OCI-LY3 (cell line): Measurements from ENCODE around the gene INPP5F.

Source experiments
- H2AFZ ChIP-seq: fragments of 200-600, 300-600 bp; shearing (Covaris generic); 2 replicates; pipeline ENCODE4 v1.6.0; 2014; ENCODE audit warnings: antibody characterized with exemption, low read depth, low read length
- H3K27ac ChIP-seq: fragments of 200-600, 300-600 bp; sonication (generic); 2 replicates; pipeline ENCODE4 v1.5.1; 2014; ENCODE audit warnings: mild to moderate bottlenecking, low read length, moderate library complexity, mixed read lengths
- H3K27me3 ChIP-seq: fragments of 200-600, 300-600 bp; sonication (generic); 2 replicates; pipeline ENCODE4 v1.6.1; 2014; ENCODE audit warnings: low read depth, low read length, mixed read lengths
- H3K36me3 ChIP-seq: fragments of 200-600, 300-600 bp; sonication (generic); replicated peaks from 2 replicates; pipeline ENCODE3; 2014; ENCODE audit warnings: low read depth, low read length, mixed read lengths
- H3K4me1 ChIP-seq: fragments of 300-600, 200-600 bp; sonication (generic); 2 replicates; pipeline ENCODE4 v1.6.1; 2014; ENCODE audit warnings: low read length, mixed read lengths
- H3K4me2 ChIP-seq: fragments of 200-600, 300-600 bp; sonication (generic); 2 replicates; pipeline ENCODE4 v1.6.1; 2014; ENCODE audit warnings: low read length, mixed read lengths
- H3K4me3 ChIP-seq: fragments of 300-600, 200-600 bp; sonication (generic); 2 replicates; pipeline ENCODE4 v1.5.1; 2014; ENCODE audit warnings: antibody characterized with exemption, mild to moderate bottlenecking, low read length, moderate library complexity
- H3K79me2 ChIP-seq: fragments of 300-600, 200-600 bp; shearing (Covaris generic); 2 replicates; pipeline ENCODE4 v1.6.1; 2014; ENCODE audit warnings: mild to moderate bottlenecking, low read length, mixed read lengths
- H3K9ac ChIP-seq: fragments of 300-600, 200-600 bp; shearing (Covaris generic); 2 replicates; pipeline ENCODE4 v1.6.0; 2014; ENCODE audit warnings: mild to moderate bottlenecking, low read length, moderate library complexity
- H3K9me3 ChIP-seq: fragments of 200-600, 300-600 bp; shearing (Covaris generic); 2 replicates; pipeline ENCODE4 v1.6.1; 2014; ENCODE audit warnings: low read length, mixed read lengths; ENCODE audit not compliant: insufficient read depth
- H4K20me1 ChIP-seq: fragments of 200-600, 300-600 bp; sonication (generic); 2 replicates; pipeline ENCODE4 v1.6.1; 2016; ENCODE audit warnings: low read length, mixed read lengths; ENCODE audit not compliant: insufficient read depth
- CTCF ChIP-seq: fragments of 200-600, 300-600 bp; sonication (generic); IDR thresholded peaks from 2 replicates; pipeline ENCODE4 v1.5.1; 2014; ENCODE audit warnings: antibody characterized with exemption, low read length, low read depth
- EZH2phosphoT487 ChIP-seq: fragments of 200-600 bp; shearing (Covaris generic); IDR thresholded peaks from 2 replicates; pipeline ENCODE4 v1.6.1; 2018; ENCODE audit warnings: antibody characterized with exemption, mixed run types, low read depth

The INPP5F gene

GRCh38 chr10:119762035-119762434, 36.2 kb downstream of the INPP5F start:
- no peak for TF ChIP-seq CTCF
- TF ChIP-seq EZH2phosphoT487 = no peak
- H4K20me1 ChIP-seq = no peaks in the 10 kb centered on the region
- no peak overlapping the region for H2AFZ ChIP-seq
- H3K36me3 ChIP-seq = no peaks in the 10 kb centered on the region
- no peak overlapping the region for H3K27ac ChIP-seq
- no peak overlapping the region for H3K4me3 ChIP-seq
- no peak overlapping the region for H3K4me2 ChIP-seq
- no peaks in the 10 kb centered on the region for H3K27me3 ChIP-seq
- H3K9me3 ChIP-seq = no peaks in the 10 kb centered on the region
- no peaks in the 10 kb centered on the region for H3K4me1 ChIP-seq
- H3K79me2 ChIP-seq = no peaks in the 10 kb centered on the region
- no peak overlapping the region for H3K9ac ChIP-seq

- Histone ChIP-seq H3K36me3 (no peaks in the 10 kb centered on the region), H3K4me3 (no peak overlapping the region), H3K27ac (no peak overlapping the region), H3K9me3 (no peaks in the 10 kb centered on the region), H3K79me2 (no peaks in the 10 kb centered on the region), H2AFZ (no peak overlapping the region), H3K4me1 (no peaks in the 10 kb centered on the region), H4K20me1 (no peaks in the 10 kb centered on the region), H3K9ac (no peak overlapping the region), H3K4me2 (no peak overlapping the region), H3K27me3 (no peaks in the 10 kb centered on the region)
- TF ChIP-seq EZH2phosphoT487 = no peak
- TF ChIP-seq CTCF = no peak
Observed at GRCh38 chr10:119762805-119763798, 37.3 kb downstream of the INPP5F start.

GRCh38 chr10:119768455-119769094, 42.7 kb downstream of the INPP5F start:
- Histone ChIP-seq H3K4me2 (no peak overlapping the region), H3K9ac (no peak overlapping the region), H3K4me3 (no peak overlapping the region), H3K27ac (no peak overlapping the region), H4K20me1 (no peaks in the 10 kb centered on the region), H3K36me3 (no peaks in the 10 kb centered on the region), H3K79me2 (no peaks in the 10 kb centered on the region), H3K27me3 (no peaks in the 10 kb centered on the region), H2AFZ (no peak overlapping the region), H3K9me3 (no peaks in the 10 kb centered on the region), H3K4me1 (no peaks in the 10 kb centered on the region)
- TF ChIP-seq CTCF (no peak), EZH2phosphoT487 (no peak)

GRCh38 chr10:119769886-119770285, 44.0 kb downstream of the INPP5F start:
- TF ChIP-seq EZH2phosphoT487 = no peak
- TF ChIP-seq CTCF = no peak
- no peak overlapping the region for H3K9ac ChIP-seq
- H2AFZ ChIP-seq = no peak overlapping the region
- no peaks in the 10 kb centered on the region for H4K20me1 ChIP-seq
- H3K79me2 ChIP-seq = no peaks in the 10 kb centered on the region
- no peaks in the 10 kb centered on the region for H3K4me1 ChIP-seq
- H3K4me2 ChIP-seq = no peak overlapping the region
- H3K9me3 ChIP-seq = no peaks in the 10 kb centered on the region
- no peaks in the 10 kb centered on the region for H3K36me3 ChIP-seq
- no peak overlapping the region for H3K4me3 ChIP-seq
- H3K27me3 ChIP-seq = no peaks in the 10 kb centered on the region
- H3K27ac ChIP-seq = no peak overlapping the region
